Sigmoid colon (tissue), 7 donors: ENCODE measurements around the gene TRIM62. TPM values are rescaled to one million over a fixed set of nuclear protein-coding genes. Genes with fewer than 3 reads are reported as not detected.

ENCODE experiments used
- DNase-seq: peaks from one replicate; pipeline ENCODE4 v3.0.0-alpha.2; 2019
- H3K27ac ChIP-seq, 4 donors: fragments of 200-600 bp; sonication (generic); one replicate each; pipeline ENCODE4 v1.5.1; 2016 to 2019; ENCODE audit warnings: mild to moderate bottlenecking in 1 of 4
- H3K27me3 ChIP-seq, 3 donors: fragments of 200-600 bp; sonication (generic); one replicate each; pipeline ENCODE4 v1.5.1; 2019; ENCODE audit warnings: mild to moderate bottlenecking in 1 of 3
- H3K36me3 ChIP-seq, 4 donors: fragments of 200-600 bp; sonication (generic); one replicate each; pipeline ENCODE4 v1.5.1; 2016 to 2019
- H3K4me1 ChIP-seq, 4 donors: fragments of 200-600 bp; sonication (generic); one replicate each; pipeline ENCODE4 v1.5.1; 2017 to 2019
- H3K4me3 ChIP-seq, 4 donors: fragments of 200-600 bp; sonication (generic); one replicate each; pipeline ENCODE4 v1.5.1; 2017 to 2019; ENCODE audit warnings: mild to moderate bottlenecking in 2 of 4, moderate library complexity in 1 of 4
- H3K9me3 ChIP-seq, 4 donors: fragments of 200-600 bp in 3 of 4; sonication (generic) in 3 of 4; one replicate each; pipeline versions ENCODE4 v1.5.1 to v1.6.1; 2013 to 2019
- CTCF ChIP-seq, 4 experiments: fragments of 450-650 bp in 3 of 4; fragments of 200-600 bp in 1 of 4; IDR thresholded peaks; one replicate each; pipeline ENCODE4 v1.5.1; 2016 to 2019; ENCODE audit warnings: antibody characterized with exemption in 4 of 4, mild to moderate bottlenecking in 3 of 4, moderate library complexity in 2 of 4
- EP300 ChIP-seq, 4 donors: sonication (generic); formaldehyde crosslinking; IDR thresholded peaks; one replicate each; pipeline ENCODE4 v1.6.1; 2017; ENCODE audit warnings: antibody characterized with exemption in 4 of 4
- POLR2A ChIP-seq, 2 donors: fragments of 450-650 bp; IDR thresholded peaks; one replicate each; pipeline ENCODE4 v1.6.1; 2016; ENCODE audit warnings: antibody characterized with exemption in 2 of 2, mild to moderate bottlenecking in 2 of 2, moderate library complexity in 2 of 2
- POLR2AphosphoS5 ChIP-seq, 4 donors: sonication (generic); formaldehyde crosslinking; IDR thresholded peaks; one replicate each; pipeline ENCODE4 v1.6.1; 2017; ENCODE audit warnings: antibody characterized with exemption in 4 of 4
- WGBS, 2 donors: extraction: QIAGEN DNeasy Blood & Tissue Kit; methylation state at CpG; one replicate each; pipeline ENCODE4 v1.1.7; 2013; 5-methylcytosine and 5-hydroxymethylcytosine counted together
- intact Hi-C: fragments of 100-400 bp; cut with DNase I; formaldehyde crosslinking; loops from one replicate; pipeline ENCODE4 v1.15.1; 2023
- polyA plus RNA-seq, 3 donors: library from polyadenylated mRNA; stranded (reverse); fragments of 200-250 nt; gene quantifications; one replicate each; pipeline ENCODE4 v1.2.3, GENCODE V29; 2013
- total RNA-seq, 4 donors: library from RNA; depleted of rRNA; stranded (reverse); fragments of >200 nt; gene quantifications; one replicate each; pipeline ENCODE4 v1.1.0, GENCODE V29; 2016
- donor health status: healthy with polysubstance abuse.
- donor health status: Bipolar disorder and iron deficiency.
- donor health status: healthy.

TRIM62 gene
- total and polyA plus RNA-seq, 7 donors: 1.2 to 5.2 (median 3.9) TPM

- H3K27me3 ChIP-seq: no peaks in the 10 kb centered on the region
- H3K9me3 ChIP-seq: no peaks in the 10 kb centered on the region
- H3K4me3 ChIP-seq: no peak overlapping the region
- no peaks in the 10 kb centered on the region for H3K36me3 ChIP-seq
- TF ChIP-seq EP300 (IDR thresholded peaks at IDR 0.05) (no peak), CTCF (IDR thresholded peaks at IDR 0.05) (no peak), POLR2A (IDR thresholded peaks at IDR 0.05) (no peak), POLR2AphosphoS5 (IDR thresholded peaks at IDR 0.05) (no peak)
- intact Hi-C loops: loop anchor here (10.0 kb wide), 1 partner anchor 403 kb away; no protein-coding TSS in a partner anchor
- H3K27ac ChIP-seq: no peak overlapping the region
- no peak for DNase-seq
- whole genome bisulfite sequencing, 2 donors: 90 to 94% methylated on average over 3 of the region's 3 CpGs
- H3K4me1 ChIP-seq: no peaks in the 10 kb centered on the region
Measured at GRCh38 chr1:33211972-33212371, 30.1 kb upstream of the TRIM62 start.

GRCh38 chr1:33206340-33206739 lies 24.5 kb upstream of the TRIM62 start:
- H3K36me3 ChIP-seq: no peaks in the 10 kb centered on the region
- no peaks in the 10 kb centered on the region for H3K9me3 ChIP-seq
- no peaks in the 10 kb centered on the region for H3K4me1 ChIP-seq
- 65 to 80% methylated on average over 2 of the region's 2 CpGs for WGBS, 2 donors
- no peaks in the 10 kb centered on the region for H3K27me3 ChIP-seq
- H3K4me3 ChIP-seq: no peak overlapping the region
- intact Hi-C loops: no loop called here
- no peak for DNase-seq
- H3K27ac ChIP-seq: no peak overlapping the region
- TF ChIP-seq CTCF (IDR thresholded peaks at IDR 0.05) (no peak), EP300 (IDR thresholded peaks at IDR 0.05) (no peak), POLR2A (IDR thresholded peaks at IDR 0.05) (no peak)

GRCh38 chr1:33195556-33195955 lies 13.7 kb upstream of the TRIM62 start:
- 90 to 93% methylated on average over 2 of the region's 2 CpGs for WGBS, 2 donors
- H3K27me3 ChIP-seq: no peaks in the 10 kb centered on the region
- no peak overlapping the region for H3K4me3 ChIP-seq
- no peaks in the 10 kb centered on the region for H3K4me1 ChIP-seq
- H3K9me3 ChIP-seq: no peaks in the 10 kb centered on the region
- intact Hi-C loops: no loop called here
- no peak for DNase-seq
- no peaks in the 10 kb centered on the region for H3K36me3 ChIP-seq
- H3K27ac ChIP-seq: no peak overlapping the region
- no peak for TF ChIP-seq POLR2A (IDR thresholded peaks at IDR 0.05)
- TF ChIP-seq EP300 (IDR thresholded peaks at IDR 0.05): no peak
- TF ChIP-seq CTCF (IDR thresholded peaks at IDR 0.05): no peak
- no peak for TF ChIP-seq POLR2AphosphoS5 (IDR thresholded peaks at IDR 0.05)

DNA sequence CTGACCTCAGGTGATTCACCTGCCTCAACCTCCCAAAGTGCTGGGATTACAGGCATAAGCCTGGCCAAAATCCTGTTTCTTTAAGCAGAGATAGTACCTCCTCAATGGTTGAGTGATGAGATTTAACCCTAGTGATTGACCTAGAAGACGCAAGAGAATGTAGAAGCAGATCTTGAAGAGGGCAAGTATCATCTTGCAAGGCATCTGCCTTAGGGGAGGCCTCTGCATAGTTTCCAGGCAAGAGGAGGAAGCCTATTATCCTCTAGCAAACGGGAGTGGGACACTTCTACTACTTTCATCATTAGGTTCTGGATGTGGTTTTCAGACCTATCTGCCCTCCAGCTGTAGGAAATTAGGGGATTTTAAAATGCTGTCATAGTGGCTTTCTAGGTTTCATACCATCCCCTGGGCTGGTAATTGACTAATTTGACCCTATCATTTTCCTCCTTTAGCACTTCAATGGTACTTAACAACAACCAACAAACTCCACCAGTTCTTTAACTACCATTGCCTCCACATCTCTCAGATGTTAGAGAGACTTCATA lies 10.0 kb upstream of the TRIM62 start:
- Histone ChIP-seq H3K4me1 (no peaks in the 10 kb centered on the region), H3K4me3 (no peak overlapping the region), H3K9me3 (no peaks in the 10 kb centered on the region), H3K27ac (no peak overlapping the region), H3K36me3 (no peaks in the 10 kb centered on the region), H3K27me3 (no peaks in the 10 kb centered on the region)
- DNase-seq: no peak
- TF ChIP-seq CTCF (IDR thresholded peaks at IDR 0.05) (no peak), POLR2A (IDR thresholded peaks at IDR 0.05) (no peak), EP300 (IDR thresholded peaks at IDR 0.05) (no peak)
- intact Hi-C loops: no loop called here
- 79 to 81% methylated on average over 2 of the region's 2 CpGs for WGBS, 2 donors

DNA sequence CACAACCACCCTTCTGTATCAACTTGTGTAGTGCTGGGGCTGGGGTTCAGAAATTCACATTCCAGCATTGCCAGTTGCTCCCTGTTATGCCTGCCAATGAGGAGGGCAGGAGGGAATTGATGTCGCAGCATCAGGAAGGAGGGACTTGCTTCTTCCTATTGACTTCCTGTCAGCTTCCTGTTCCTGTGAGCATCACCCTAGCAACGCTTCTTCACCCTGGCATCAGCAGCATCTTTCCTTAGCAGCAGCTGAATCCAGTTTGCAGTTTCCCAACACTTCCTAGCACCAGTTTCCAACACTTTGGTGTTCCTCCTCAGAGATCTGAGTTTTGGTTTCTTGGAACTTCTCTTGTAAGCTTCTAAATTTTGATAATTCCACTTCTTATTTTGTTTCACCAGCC lies 8.9 kb upstream of the TRIM62 start:
- no peak for DNase-seq
- no peak overlapping the region for H3K27ac ChIP-seq
- TF ChIP-seq POLR2A (IDR thresholded peaks at IDR 0.05) (no peak), POLR2AphosphoS5 (IDR thresholded peaks at IDR 0.05) (no peak), CTCF (IDR thresholded peaks at IDR 0.05) (no peak), EP300 (IDR thresholded peaks at IDR 0.05) (no peak)
- 55 to 65% methylated on average over 2 of the region's 2 CpGs for WGBS, 2 donors
- H3K4me3 ChIP-seq: no peak overlapping the region
- intact Hi-C loops: no loop called here
- no peaks in the 10 kb centered on the region for H3K27me3 ChIP-seq
- H3K36me3 ChIP-seq: no peaks in the 10 kb centered on the region
- H3K4me1 ChIP-seq: no peaks in the 10 kb centered on the region
- no peaks in the 10 kb centered on the region for H3K9me3 ChIP-seq
